ENCODE measurements around the gene CCNB1IP1.

Gene CCNB1IP1

GRCh38 chr14:20350282-20350681 lies 17.2 kb upstream of the CCNB1IP1 start:
- no peak for TF ChIP-seq CTCF (conservative IDR thresholded peaks at IDR 0.05; ENCODE audit: control insufficient read depth, insufficient read depth, low read depth, low read length)
- DNase-seq (ENCODE audit: low read depth): peak; percentile 26
- no peak overlapping the region for H3K4me3 ChIP-seq (ENCODE audit: control insufficient read depth, low read depth, low read length)

- no peak for DNase-seq (ENCODE audit: low read depth)
- TF ChIP-seq CTCF (conservative IDR thresholded peaks at IDR 0.05; ENCODE audit: control insufficient read depth, insufficient read depth, low read depth, low read length): no peak
- H3K4me3 ChIP-seq (ENCODE audit: control insufficient read depth, low read depth, low read length): no peak overlapping the region
These were observed 14.7 kb upstream of the CCNB1IP1 start for GRCh38 chr14:20347747-20348146.

- TF ChIP-seq CTCF (conservative IDR thresholded peaks at IDR 0.05; ENCODE audit: control insufficient read depth, insufficient read depth, low read depth, low read length): no peak
- no peak overlapping the region for H3K4me3 ChIP-seq (ENCODE audit: control insufficient read depth, low read depth, low read length)
- no peak for DNase-seq (ENCODE audit: low read depth)
These were observed 13.6 kb upstream of the CCNB1IP1 start for GRCh38 chr14:20346713-20347112.

GRCh38 chr14:20345366-20345765 lies 12.3 kb upstream of the CCNB1IP1 start:
- no peak overlapping the region for H3K4me3 ChIP-seq (ENCODE audit: control insufficient read depth, low read depth, low read length)
- DNase-seq (ENCODE audit: low read depth): no peak
- TF ChIP-seq CTCF (conservative IDR thresholded peaks at IDR 0.05; ENCODE audit: control insufficient read depth, insufficient read depth, low read depth, low read length): no peak

GRCh38 chr14:20343862-20344220 lies 10.8 kb upstream of the CCNB1IP1 start:
- peak; percentile 54 for DNase-seq (ENCODE audit: low read depth)
- peak overlapping the region; percentile 85 for H3K4me3 ChIP-seq (ENCODE audit: control insufficient read depth, low read depth, low read length)
- TF ChIP-seq CTCF (conservative IDR thresholded peaks at IDR 0.05; ENCODE audit: control insufficient read depth, insufficient read depth, low read depth, low read length): no peak

GRCh38 chr14:20343092-20343861 lies 10.2 kb upstream of the CCNB1IP1 start, which contains the start of gene PARP2:
PARP2 (plus strand) TSS chr14:20343635; CDS start chr14:20343642, 7 bp downstream.
- peak within 1 kb of the TSS; percentile 85 for H3K4me3 ChIP-seq (ENCODE audit: control insufficient read depth, low read depth, low read length)
- DNase-seq (ENCODE audit: low read depth): peak; percentile 99
- no peak for TF ChIP-seq CTCF (conservative IDR thresholded peaks at IDR 0.05; ENCODE audit: control insufficient read depth, insufficient read depth, low read depth, low read length)
